SU-DHL-6 (cell line): ENCODE data around the gene CHORDC1.
"Not testable (repeated sequence)": the region's sequence is repeated elsewhere in the genome, so short reads cannot be mapped to it uniquely, and the experiment has no call there.

Experiments
- H2AFZ ChIP-seq: fragments of 200-600 bp; sonication (generic); 2 replicates; pipeline ENCODE4 v1.6.1; 2014; ENCODE audit warnings: low read depth, mild to moderate bottlenecking, moderate library complexity, mixed read lengths, antibody characterized with exemption, low read length; ENCODE audit not compliant: severe bottlenecking
- H3F3A ChIP-seq: fragments of 200-600 bp; shearing (Covaris generic); 2 replicates; pipeline ENCODE4 v1.6.0; 2016; ENCODE audit warnings: antibody characterized with exemption, mild to moderate bottlenecking; ENCODE audit not compliant: insufficient read depth
- H3K27ac ChIP-seq: fragments of 200-600 bp; sonication (generic); 2 replicates; pipeline ENCODE4 v1.5.1; 2016; ENCODE audit warnings: low read depth, mild to moderate bottlenecking, low read length, moderate library complexity, mixed read lengths
- H3K27me3 ChIP-seq: fragments of 200-600 bp; sonication (generic), shearing (Covaris generic); 2 replicates; pipeline ENCODE4 v1.6.0; 2014; ENCODE audit warnings: mild to moderate bottlenecking, low read length
- H3K36me3 ChIP-seq: fragments of 200-600 bp; sonication (generic); 2 replicates; pipeline ENCODE4 v1.6.1; 2014; ENCODE audit warnings: mild to moderate bottlenecking, low read length, mixed read lengths
- H3K4me2 ChIP-seq: fragments of 300-600, 200-600 bp; shearing (Covaris generic), sonication (generic); 2 replicates; pipeline ENCODE4 v1.6.0; 2014; ENCODE audit warnings: low read length, low read depth, mild to moderate bottlenecking; ENCODE audit not compliant: poor library complexity, severe bottlenecking
- H3K4me3 ChIP-seq: fragments of 200-600 bp; sonication (generic); 2 replicates; pipeline ENCODE4 v1.5.1; 2014; ENCODE audit warnings: antibody characterized with exemption, low read length, mild to moderate bottlenecking, mixed read lengths; ENCODE audit not compliant: insufficient read depth, poor library complexity, severe bottlenecking
- H3K79me2 ChIP-seq: fragments of 200-600 bp; sonication (generic); 2 replicates; pipeline ENCODE4 v1.6.1; 2014; ENCODE audit warnings: mild to moderate bottlenecking, low read length, moderate library complexity; ENCODE audit not compliant: insufficient read depth
- H3K9ac ChIP-seq: fragments of 200-600 bp; sonication (generic); 2 replicates; pipeline ENCODE4 v1.7.0; 2014; ENCODE audit warnings: mild to moderate bottlenecking, low read length
- H3K9me2 ChIP-seq: fragments of 200-600 bp; sonication (generic); replicated peaks from 2 replicates; pipeline ENCODE4 v1.6.1; 2014; ENCODE audit warnings: low read length; ENCODE audit not compliant: insufficient read depth
- H3K9me3 ChIP-seq: fragments of 200-600 bp; sonication (generic); 2 replicates; pipeline ENCODE4 v1.6.1; 2014; ENCODE audit warnings: low read length, mixed read lengths; ENCODE audit not compliant: insufficient read depth
- H4K20me1 ChIP-seq: fragments of 200-600 bp; sonication (generic); 2 replicates; pipeline ENCODE4 v1.6.1; 2014; ENCODE audit warnings: low read depth, mild to moderate bottlenecking, antibody characterized with exemption, low read length, moderate library complexity, mixed read lengths
- EZH2phosphoT487 ChIP-seq: fragments of 200-600 bp; sonication (generic), shearing (Covaris generic); conservative IDR thresholded peaks from 2 replicates; pipeline ENCODE4 v1.6.1; 2018; ENCODE audit warnings: mild to moderate bottlenecking, antibody characterized with exemption, low read length, moderate library complexity, mixed read lengths
- TF ChIP-seq, protein P1 (sequence below): fragments of 200-600 bp; sonication (generic); IDR thresholded peaks from one replicate; pipeline ENCODE4 v1.5.1; 2017; ENCODE audit warnings: antibody characterized with exemption, mild to moderate bottlenecking, low read length, moderate library complexity; ENCODE audit not compliant: insufficient read depth, poor library complexity, severe bottlenecking

Gene CHORDC1

GRCh38 chr11:90176069-90176468, 46.8 kb downstream of the CHORDC1 start:
- no peak overlapping the region for H3K9ac ChIP-seq
- no peaks in the 10 kb centered on the region for H3K9me2 ChIP-seq
- H3K79me2 ChIP-seq, result no peaks in the 10 kb centered on the region
- no peaks in the 10 kb centered on the region for H3K27me3 ChIP-seq
- no peak overlapping the region for H3K4me2 ChIP-seq
- H3K36me3 ChIP-seq, result no peaks in the 10 kb centered on the region
- H3K9me3 ChIP-seq, result no peaks in the 10 kb centered on the region
- no peak overlapping the region for H3K4me3 ChIP-seq
- no peaks in the 10 kb centered on the region for H3F3A ChIP-seq
- no peak overlapping the region for H3K27ac ChIP-seq
- H4K20me1 ChIP-seq, result no peaks in the 10 kb centered on the region
- H2AFZ ChIP-seq, result no peak overlapping the region
- TF ChIP-seq, protein P1, sequence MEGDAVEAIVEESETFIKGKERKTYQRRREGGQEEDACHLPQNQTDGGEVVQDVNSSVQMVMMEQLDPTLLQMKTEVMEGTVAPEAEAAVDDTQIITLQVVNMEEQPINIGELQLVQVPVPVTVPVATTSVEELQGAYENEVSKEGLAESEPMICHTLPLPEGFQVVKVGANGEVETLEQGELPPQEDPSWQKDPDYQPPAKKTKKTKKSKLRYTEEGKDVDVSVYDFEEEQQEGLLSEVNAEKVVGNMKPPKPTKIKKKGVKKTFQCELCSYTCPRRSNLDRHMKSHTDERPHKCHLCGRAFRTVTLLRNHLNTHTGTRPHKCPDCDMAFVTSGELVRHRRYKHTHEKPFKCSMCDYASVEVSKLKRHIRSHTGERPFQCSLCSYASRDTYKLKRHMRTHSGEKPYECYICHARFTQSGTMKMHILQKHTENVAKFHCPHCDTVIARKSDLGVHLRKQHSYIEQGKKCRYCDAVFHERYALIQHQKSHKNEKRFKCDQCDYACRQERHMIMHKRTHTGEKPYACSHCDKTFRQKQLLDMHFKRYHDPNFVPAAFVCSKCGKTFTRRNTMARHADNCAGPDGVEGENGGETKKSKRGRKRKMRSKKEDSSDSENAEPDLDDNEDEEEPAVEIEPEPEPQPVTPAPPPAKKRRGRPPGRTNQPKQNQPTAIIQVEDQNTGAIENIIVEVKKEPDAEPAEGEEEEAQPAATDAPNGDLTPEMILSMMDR, result no peak
- TF ChIP-seq EZH2phosphoT487, result no peak

GRCh38 chr11:90171359-90171758, 51.5 kb downstream of the CHORDC1 start:
- no peaks in the 10 kb centered on the region for H4K20me1 ChIP-seq
- no peaks in the 10 kb centered on the region for H3K36me3 ChIP-seq
- H3K9me2 ChIP-seq, result no peaks in the 10 kb centered on the region
- H3K4me2 ChIP-seq, result no peak overlapping the region
- no peak overlapping the region for H2AFZ ChIP-seq
- TF ChIP-seq EZH2phosphoT487, result no peak
- TF ChIP-seq, protein P1, result no peak
- no peaks in the 10 kb centered on the region for H3K27me3 ChIP-seq
- no peak overlapping the region for H3K9ac ChIP-seq
- no peaks in the 10 kb centered on the region for H3K79me2 ChIP-seq
- no peaks in the 10 kb centered on the region for H3F3A ChIP-seq
- no peaks in the 10 kb centered on the region for H3K9me3 ChIP-seq
- no peak overlapping the region for H3K27ac ChIP-seq
- H3K4me3 ChIP-seq, result no peak overlapping the region

DNA sequence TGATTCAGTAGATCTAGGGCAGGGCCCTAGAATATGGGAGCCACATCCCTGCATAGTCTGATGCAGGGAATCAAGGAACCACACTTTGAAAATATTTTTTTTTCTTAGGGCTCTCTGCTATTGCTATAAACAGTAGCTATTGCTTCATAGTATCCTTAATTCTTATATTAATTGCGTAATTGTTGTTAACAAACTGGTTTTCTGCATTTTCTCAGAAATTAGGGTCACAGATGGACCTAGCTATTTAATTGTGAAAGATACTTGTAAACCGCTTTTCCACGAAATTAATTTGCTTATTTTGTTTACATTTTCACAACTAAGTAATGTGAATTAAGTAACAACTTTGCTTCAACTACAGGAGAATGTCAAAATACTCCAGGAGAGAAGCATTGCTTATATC, 54.3 kb downstream of the CHORDC1 start:
- Histone ChIP-seq H4K20me1 (no peaks in the 10 kb centered on the region), H2AFZ (no peak overlapping the region), H3K9me3 (no peaks in the 10 kb centered on the region), H3K27me3 (no peaks in the 10 kb centered on the region), H3K9ac (no peak overlapping the region), H3K4me2 (no peak overlapping the region), H3K36me3 (no peaks in the 10 kb centered on the region), H3K27ac (no peak overlapping the region), H3K79me2 (no peaks in the 10 kb centered on the region), H3K4me3 (no peak overlapping the region), H3F3A (no peaks in the 10 kb centered on the region), H3K9me2 (no peaks in the 10 kb centered on the region)
- TF ChIP-seq EZH2phosphoT487, result no peak
- TF ChIP-seq, protein P1, result no peak

DNA sequence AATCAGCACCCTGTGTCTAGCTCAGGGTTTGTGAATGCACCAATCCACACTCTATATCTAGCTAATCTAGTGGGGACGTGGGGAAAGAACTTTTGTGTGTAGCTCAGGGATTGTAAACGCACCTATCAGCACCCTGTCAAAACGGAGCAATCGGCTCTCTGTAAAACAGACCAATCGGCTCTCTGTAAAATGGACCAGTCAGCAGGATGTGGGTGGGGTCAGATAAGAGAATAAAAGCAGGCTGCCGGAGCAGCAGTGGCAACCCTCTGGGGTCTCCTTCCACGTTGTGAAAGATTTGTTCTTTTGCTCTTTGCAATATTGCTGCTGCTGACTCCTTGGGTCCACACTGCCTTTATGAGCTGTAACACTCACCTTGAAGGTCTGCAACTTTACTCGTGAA, 55.1 kb downstream of the CHORDC1 start:
- H3K9ac ChIP-seq, H2AFZ ChIP-seq, H3K27ac ChIP-seq, H3K9me3 ChIP-seq, H3K79me2 ChIP-seq, H3F3A ChIP-seq, H3K9me2 ChIP-seq, H3K4me3 ChIP-seq, H3K36me3 ChIP-seq, H4K20me1 ChIP-seq, H3K4me2 ChIP-seq, H3K27me3 ChIP-seq: not testable (repeated sequence)

DNA sequence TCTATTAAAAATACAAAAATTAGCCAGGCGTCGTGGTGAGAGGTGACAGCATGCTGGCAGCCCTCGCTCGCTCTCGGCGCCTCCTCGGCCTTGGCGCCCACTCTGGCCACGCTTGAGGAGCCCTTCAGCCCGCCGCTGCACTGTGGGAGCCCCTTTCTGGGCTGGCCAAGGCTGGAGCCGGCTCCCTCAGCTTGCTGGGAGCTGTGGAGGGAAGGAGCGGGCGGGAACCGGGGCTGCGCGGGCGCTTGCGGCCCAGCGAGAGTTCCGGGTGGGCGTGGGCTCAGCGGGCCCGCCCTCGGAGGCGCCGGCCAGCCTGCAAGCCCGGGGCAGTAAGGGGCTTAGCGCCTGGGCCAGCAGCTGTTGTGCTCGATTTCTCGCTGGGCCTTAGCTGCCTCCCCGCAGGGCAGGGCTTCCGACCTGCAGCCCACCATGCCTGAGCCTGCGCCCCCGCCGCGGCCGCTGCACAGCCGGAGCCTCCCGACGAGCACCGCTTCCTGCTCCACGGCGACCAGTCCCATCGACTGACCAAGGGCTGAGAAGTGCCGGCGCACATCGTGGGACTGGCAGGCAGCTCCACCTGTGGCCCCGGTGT, 55.8 kb downstream of the CHORDC1 start:
- not testable (repeated sequence) for H3K9me2 ChIP-seq, H3K27me3 ChIP-seq, H2AFZ ChIP-seq, H3K27ac ChIP-seq, H3K79me2 ChIP-seq, H3K4me3 ChIP-seq, H3K9me3 ChIP-seq, H3K9ac ChIP-seq, H4K20me1 ChIP-seq, H3K36me3 ChIP-seq, H3K4me2 ChIP-seq, H3F3A ChIP-seq
